Gastroesophageal sphincter (tissue), 4 donors: Measurements from ENCODE around the gene CASP3. TPM values are rescaled to one million over a fixed set of nuclear protein-coding genes. Genes with fewer than 3 reads are reported as not detected.

ENCODE experiments used
- ATAC-seq: fragments of 150-250 bp; one replicate; pipeline ENCODE4 v1.9.1; 2016; ENCODE audit warnings: mild to moderate bottlenecking, moderate library complexity
- H3K27ac ChIP-seq, 4 donors: fragments of 200-600 bp; sonication (generic) in 3 of 4; 1 replicate in 3 of 4; 2 replicates in 1 of 4; pipeline ENCODE4 v1.5.1; 2016 to 2019
- H3K27me3 ChIP-seq: fragments of 200-600 bp; sonication (generic); one replicate; pipeline ENCODE4 v1.5.1; 2019
- H3K36me3 ChIP-seq, 2 donors: fragments of 200-600 bp; sonication (generic); one replicate each; pipeline ENCODE4 v1.5.1; 2019; ENCODE audit warnings: control low read depth in 1 of 2
- H3K4me1 ChIP-seq, 3 donors: fragments of 200-600 bp; sonication (generic); 1 replicate in 2 of 3; 2 replicates in 1 of 3; pipeline ENCODE4 v1.5.1; 2016 to 2019; ENCODE audit warnings: control low read depth in 2 of 3
- H3K4me3 ChIP-seq, 2 donors: fragments of 200-600 bp; sonication (generic); one replicate each; pipeline ENCODE4 v1.5.1; 2019; ENCODE audit warnings: mild to moderate bottlenecking in 1 of 2, moderate library complexity in 1 of 2
- H3K9me3 ChIP-seq, 3 donors: fragments of 200-600 bp; sonication (generic); one replicate each; pipeline ENCODE4 v1.5.1; 2017 to 2019; ENCODE audit warnings: control low read depth in 2 of 3
- EP300 ChIP-seq: sonication (generic); formaldehyde crosslinking; IDR thresholded peaks from one replicate; pipeline ENCODE4 v1.6.1; 2017; ENCODE audit warnings: antibody characterized with exemption, mild to moderate bottlenecking
- POLR2A ChIP-seq, 2 donors: fragments of 450-650 bp; IDR thresholded peaks; one replicate each; pipeline ENCODE4 v1.6.1; 2017; ENCODE audit warnings: antibody characterized with exemption in 2 of 2, mild to moderate bottlenecking in 2 of 2, moderate library complexity in 1 of 2
- POLR2AphosphoS5 ChIP-seq: sonication (generic); formaldehyde crosslinking; IDR thresholded peaks from one replicate; pipeline ENCODE4 v1.6.1; 2017; ENCODE audit warnings: antibody characterized with exemption
- WGBS, 2 donors: methylation state at CpG; one replicate each; pipeline ENCODE4 v1.1.5; 2018; ENCODE audit warnings: low coverage in 1 of 2; 5-methylcytosine and 5-hydroxymethylcytosine counted together
- total RNA-seq, 4 donors: library from RNA; depleted of rRNA; stranded (reverse); fragments of >200 nt; gene quantifications; one replicate each; pipeline ENCODE4 v1.1.0, GENCODE V29; 2016
- TF ChIP-seq, protein P1 (sequence below), 4 experiments: fragments of 200-600 bp in 2 of 4; fragments of 450-650 bp in 2 of 4; sonication (generic) in 1 of 4; IDR thresholded peaks; one replicate each; pipeline ENCODE4 v1.5.1; 2017 to 2019; ENCODE audit warnings: antibody characterized with exemption in 4 of 4, mild to moderate bottlenecking in 2 of 4, moderate library complexity in 2 of 4

The CASP3 gene
- total RNA-seq, 4 donors from 2014 or later = 12.1 to 28.5 (median 14.7) TPM

DNA sequence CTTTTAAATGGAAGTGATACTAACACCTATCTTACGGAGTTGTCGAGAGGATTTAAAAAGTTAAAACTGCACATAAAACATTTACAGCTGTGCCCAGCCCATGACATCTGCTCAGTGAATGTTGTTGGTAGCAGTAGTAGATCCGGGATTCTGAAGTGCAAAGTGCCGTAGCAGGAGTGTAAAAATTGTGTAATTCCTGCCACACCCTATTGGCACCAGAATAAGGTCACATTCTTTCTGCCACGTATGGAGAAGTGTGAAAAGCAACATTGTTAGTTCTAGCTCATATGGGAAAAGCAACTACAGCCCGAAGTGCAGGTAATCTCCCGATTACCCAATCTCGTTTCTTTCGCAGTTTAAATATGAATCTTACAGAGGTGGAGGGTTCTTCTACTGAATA lies 31.5 kb upstream of the CASP3 start:
- peaks cover 0 to 32% of the 10 kb centered on the region in 2 donors for H3K36me3 ChIP-seq
- TF ChIP-seq EP300 (no peak), POLR2A (IDR thresholded peaks at IDR 0.05) (no peak), POLR2AphosphoS5 (no peak)
- H3K4me1 ChIP-seq = no peaks in the 10 kb centered on the region
- no peak overlapping the region for H3K27ac ChIP-seq
- ATAC-seq = no peak
- no peak overlapping the region for H3K4me3 ChIP-seq
- no peaks in the 10 kb centered on the region for H3K9me3 ChIP-seq
- no peaks in the 10 kb centered on the region for H3K27me3 ChIP-seq
- 73 to 77% methylated on average over 4 to 9 of the region's 9 CpGs for WGBS, 2 donors

DNA sequence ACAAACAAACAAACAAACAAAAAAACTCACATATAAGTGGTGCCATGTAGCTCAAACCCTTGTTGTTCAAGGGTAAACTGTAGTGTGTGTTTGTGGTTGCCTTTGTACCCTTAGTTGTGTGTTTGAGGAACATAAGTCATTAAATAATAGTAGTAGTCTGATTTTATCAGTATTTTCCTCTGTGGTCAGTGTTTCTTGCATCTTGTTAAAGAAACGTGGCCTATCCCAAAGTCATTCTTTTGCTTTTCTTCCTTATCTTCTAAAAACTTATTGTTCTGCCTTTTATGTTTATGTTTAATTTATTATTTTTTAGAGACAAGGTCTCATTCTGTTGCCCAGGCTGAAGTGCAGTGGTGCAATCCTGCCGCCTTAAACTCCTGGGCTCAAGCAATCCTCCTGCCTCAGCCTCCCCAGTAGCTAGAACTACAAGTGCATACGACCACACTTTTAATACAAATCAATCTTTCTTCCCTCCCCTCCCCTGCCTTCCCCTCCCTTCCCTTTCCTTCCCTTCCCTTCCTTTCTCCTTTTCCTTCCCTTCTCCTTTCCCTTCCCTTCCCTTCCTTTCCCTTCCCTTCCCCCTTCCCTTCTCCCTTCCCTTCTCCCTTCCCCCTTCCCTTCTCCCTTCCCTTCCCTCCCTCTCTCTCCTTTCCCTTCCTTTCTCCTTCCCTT lies 26.7 kb upstream of the CASP3 start:
- TF ChIP-seq POLR2AphosphoS5 = no peak
- WGBS, 2 donors = 84 to 90% methylated on average over 3 of the region's 3 CpGs
- Histone ChIP-seq H3K27ac (no peak overlapping the region), H3K36me3 (peaks cover 0 to 62% of the 10 kb centered on the region in 2 donors), H3K4me1 (no peaks in the 10 kb centered on the region), H3K4me3 (no peak overlapping the region), H3K9me3 (no peaks in the 10 kb centered on the region), H3K27me3 (no peaks in the 10 kb centered on the region)
- no peak for ATAC-seq

DNA sequence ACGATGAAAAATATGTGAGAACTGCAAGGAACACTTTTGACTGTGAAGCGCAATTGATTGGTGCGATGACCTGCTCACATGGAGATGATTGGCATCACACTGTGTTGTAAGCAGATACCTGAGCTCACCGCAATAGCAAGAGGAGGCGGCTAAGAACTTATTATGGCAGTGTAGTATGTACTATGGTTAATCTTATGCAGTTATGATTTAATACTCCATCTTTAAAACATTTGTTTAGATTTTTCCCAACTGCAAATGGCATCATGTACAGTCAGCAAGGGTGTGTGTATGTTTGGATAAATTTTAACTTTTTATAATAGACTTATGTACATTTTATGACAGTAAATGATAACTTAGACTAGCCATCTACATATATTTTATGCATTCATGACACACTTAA lies 25.8 kb upstream of the CASP3 start:
- Histone ChIP-seq H3K4me3 (no peak overlapping the region), H3K36me3 (peaks cover 0 to 71% of the 10 kb centered on the region in 2 donors), H3K27ac (no peak overlapping the region), H3K9me3 (no peaks in the 10 kb centered on the region), H3K4me1 (no peaks in the 10 kb centered on the region), H3K27me3 (no peaks in the 10 kb centered on the region)
- ATAC-seq = no peak
- 97% methylated on average over 5 of the region's 5 CpGs; no CpG with 5 or more reads in 1 of the 2 donors for WGBS, 2 donors
- TF ChIP-seq POLR2A (IDR thresholded peaks at IDR 0.05) (no peak), EP300 (no peak), POLR2AphosphoS5 (no peak)
- TF ChIP-seq, protein P1, sequence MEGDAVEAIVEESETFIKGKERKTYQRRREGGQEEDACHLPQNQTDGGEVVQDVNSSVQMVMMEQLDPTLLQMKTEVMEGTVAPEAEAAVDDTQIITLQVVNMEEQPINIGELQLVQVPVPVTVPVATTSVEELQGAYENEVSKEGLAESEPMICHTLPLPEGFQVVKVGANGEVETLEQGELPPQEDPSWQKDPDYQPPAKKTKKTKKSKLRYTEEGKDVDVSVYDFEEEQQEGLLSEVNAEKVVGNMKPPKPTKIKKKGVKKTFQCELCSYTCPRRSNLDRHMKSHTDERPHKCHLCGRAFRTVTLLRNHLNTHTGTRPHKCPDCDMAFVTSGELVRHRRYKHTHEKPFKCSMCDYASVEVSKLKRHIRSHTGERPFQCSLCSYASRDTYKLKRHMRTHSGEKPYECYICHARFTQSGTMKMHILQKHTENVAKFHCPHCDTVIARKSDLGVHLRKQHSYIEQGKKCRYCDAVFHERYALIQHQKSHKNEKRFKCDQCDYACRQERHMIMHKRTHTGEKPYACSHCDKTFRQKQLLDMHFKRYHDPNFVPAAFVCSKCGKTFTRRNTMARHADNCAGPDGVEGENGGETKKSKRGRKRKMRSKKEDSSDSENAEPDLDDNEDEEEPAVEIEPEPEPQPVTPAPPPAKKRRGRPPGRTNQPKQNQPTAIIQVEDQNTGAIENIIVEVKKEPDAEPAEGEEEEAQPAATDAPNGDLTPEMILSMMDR (IDR thresholded peaks at IDR 0.05) = no peak

DNA sequence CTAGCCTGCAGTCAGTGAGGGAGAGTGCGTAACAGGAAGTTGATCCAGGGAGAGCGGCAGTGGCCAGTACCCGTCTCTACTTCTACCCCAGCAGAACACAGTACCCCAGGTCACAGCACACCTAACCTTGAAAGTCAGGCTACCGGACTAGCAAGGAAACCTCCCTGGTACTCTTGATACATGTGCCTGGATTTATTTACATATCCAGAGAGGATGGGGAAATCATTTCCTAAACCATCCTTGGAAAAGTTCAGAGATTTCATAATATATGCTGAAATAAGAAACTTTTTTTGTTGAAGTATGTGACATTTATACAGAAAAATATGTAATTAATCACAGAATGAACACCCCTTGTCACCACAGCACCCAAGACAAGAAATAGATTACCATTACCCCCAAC lies 24.8 kb upstream of the CASP3 start:
- WGBS, 2 donors = 83 to 97% methylated on average over 2 to 3 of the region's 4 CpGs
- no peaks in the 10 kb centered on the region for H3K9me3 ChIP-seq
- H3K4me1 ChIP-seq = no peaks in the 10 kb centered on the region
- peaks cover 0 to 73% of the 10 kb centered on the region in 2 donors for H3K36me3 ChIP-seq
- no peak for TF ChIP-seq POLR2A (IDR thresholded peaks at IDR 0.05)
- TF ChIP-seq, protein P1 (IDR thresholded peaks at IDR 0.05) = no peak
- no peak for TF ChIP-seq POLR2AphosphoS5
- ATAC-seq = no peak
- H3K27ac ChIP-seq = no peak overlapping the region
- H3K4me3 ChIP-seq = no peak overlapping the region
- H3K27me3 ChIP-seq = no peaks in the 10 kb centered on the region

DNA sequence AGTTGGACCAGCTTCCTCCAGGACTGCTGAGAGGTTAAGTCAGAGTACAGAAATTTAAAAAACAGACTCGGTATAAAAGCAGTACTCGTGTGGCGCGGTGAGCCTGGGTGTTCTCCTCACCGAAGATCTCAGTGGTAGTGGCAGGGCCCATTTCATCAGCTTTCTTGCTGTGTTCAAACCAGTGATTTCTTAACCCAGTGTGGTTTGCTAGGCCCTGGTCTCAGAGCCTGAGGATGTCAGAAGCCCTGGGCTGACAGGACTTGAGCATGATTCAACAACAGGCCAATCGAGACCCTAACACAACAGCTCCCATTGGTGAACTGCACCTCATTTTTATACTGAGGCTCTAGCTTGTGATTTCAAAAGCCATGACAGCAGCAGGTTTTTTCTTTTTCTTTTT lies 23.5 kb upstream of the CASP3 start:
- Histone ChIP-seq H3K4me3 (no peak overlapping the region), H3K4me1 (no peaks in the 10 kb centered on the region), H3K9me3 (no peaks in the 10 kb centered on the region), H3K27me3 (no peaks in the 10 kb centered on the region), H3K36me3 (peaks cover 0 to 81% of the 10 kb centered on the region in 2 donors), H3K27ac (no peak overlapping the region)
- no peak for TF ChIP-seq POLR2AphosphoS5
- no peak for TF ChIP-seq EP300
- no peak for TF ChIP-seq POLR2A (IDR thresholded peaks at IDR 0.05)
- TF ChIP-seq, protein P1 (IDR thresholded peaks at IDR 0.05) = no peak
- WGBS, 2 donors = 75 to 93% methylated on average over 1 to 5 of the region's 6 CpGs
- ATAC-seq = no peak

DNA sequence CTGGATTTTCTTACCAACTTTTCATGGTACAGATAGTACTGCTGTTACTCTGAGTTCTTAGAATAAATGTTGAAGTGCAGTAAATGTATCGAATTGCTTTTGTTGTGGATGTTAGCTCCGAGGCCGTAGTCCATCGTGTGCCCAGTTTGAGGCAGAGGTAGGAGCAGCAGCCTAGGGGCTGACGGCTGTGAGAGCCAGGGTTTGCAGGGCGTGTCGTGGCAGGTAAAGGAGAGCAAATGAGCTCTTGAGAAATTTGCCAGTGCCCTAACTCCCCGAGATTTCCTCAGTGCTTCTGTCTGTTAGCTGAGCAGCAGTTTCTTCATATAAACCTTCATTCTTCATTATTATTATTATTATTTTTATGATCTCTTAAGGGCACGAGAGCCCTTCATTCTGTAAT lies 21.9 kb upstream of the CASP3 start:
- no peaks in the 10 kb centered on the region for H3K4me1 ChIP-seq
- no peak for TF ChIP-seq POLR2A (IDR thresholded peaks at IDR 0.05)
- TF ChIP-seq EP300 = no peak
- TF ChIP-seq, protein P1 (IDR thresholded peaks at IDR 0.05) = no peak
- TF ChIP-seq POLR2AphosphoS5 = no peak
- no peak for ATAC-seq
- no peaks in the 10 kb centered on the region for H3K9me3 ChIP-seq
- no peak overlapping the region for H3K27ac ChIP-seq
- peaks cover 0 to 97% of the 10 kb centered on the region in 2 donors for H3K36me3 ChIP-seq
- WGBS, 2 donors = 85 to 100% methylated on average over 1 to 6 of the region's 9 CpGs
- no peak overlapping the region for H3K4me3 ChIP-seq
- H3K27me3 ChIP-seq = no peaks in the 10 kb centered on the region
